Measurements from ENCODE around the gene IL1B.

DNA sequence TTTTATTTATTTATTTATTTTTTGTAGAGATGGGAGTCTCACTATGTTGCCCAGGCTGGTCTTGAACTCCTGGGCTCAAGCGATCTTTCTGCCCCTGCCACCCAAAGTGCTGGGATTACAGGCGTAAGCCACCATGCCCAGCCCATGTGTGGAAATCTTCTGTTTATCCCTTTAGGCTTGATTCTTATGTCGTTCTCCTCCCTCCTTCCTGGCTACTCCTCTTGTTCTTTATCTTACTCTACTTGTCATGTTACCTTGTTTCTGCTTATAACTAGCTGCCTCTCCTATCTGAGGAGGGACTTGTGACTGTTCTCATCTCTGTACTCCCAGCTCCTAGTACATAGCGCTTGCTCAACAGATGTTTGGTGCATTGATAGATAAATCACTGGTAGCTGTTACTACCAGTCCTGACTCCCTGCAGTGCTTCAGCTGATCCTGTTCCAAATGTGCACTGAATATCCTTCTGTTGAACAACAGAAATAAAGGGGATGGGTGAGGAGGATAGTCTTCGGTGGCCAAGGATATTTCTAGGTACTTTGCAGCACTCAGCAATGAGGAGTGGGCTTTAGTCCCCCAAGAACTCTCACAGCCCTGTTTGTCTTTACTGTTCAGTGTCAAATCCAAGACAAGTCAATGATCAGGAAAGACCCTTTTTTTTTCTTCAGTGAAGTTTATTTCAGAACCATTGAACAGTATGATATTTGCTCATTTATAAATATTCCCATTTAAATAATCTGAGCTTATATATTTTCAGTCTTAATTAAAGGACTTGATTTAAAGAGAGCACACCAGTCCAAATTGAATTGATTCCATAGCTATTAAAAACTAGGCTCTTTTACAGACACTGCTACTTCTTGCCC is 7.2 kb downstream of the IL1B start:
- TF ChIP-seq CTCF (conservative IDR thresholded peaks at IDR 0.05) (no peak), EZH2 (IDR thresholded peaks at IDR 0.05; ENCODE audit: low read depth) (no peak)
